ENCODE results near the gene PLEKHA7. TPM values are rescaled to one million over a fixed set of nuclear protein-coding genes. Genes with fewer than 3 reads are reported as not detected.

PLEKHA7 gene
- total and polyA plus RNA-seq, 2 of the 8 experiments (the other 6 are each of a cell fraction or from before 2014, with no cell fraction given) = 11.4 to 25.6 TPM

- H2BK12ac ChIP-seq (ENCODE audit: low read depth, low read length) = no peak overlapping the region
- H3K36me3 ChIP-seq (ENCODE audit: control insufficient read depth in 2 of 4, insufficient read depth in 4 of 4, low read length in 3 of 4) = no peaks in the 10 kb centered on the region; a peak in 1 of 8 replicates
- no peak overlapping the region for H3K14ac ChIP-seq (ENCODE audit: insufficient read length)
- CTCF ChIA-PET (ENCODE audit: partially characterized antibody) = interaction anchor here (0.8 to 10.7 kb wide), 29 partner anchors 8 to 893 kb away, joined by 3 to 119 read pairs (median 7); no protein-coding TSS in a partner anchor
- H2BK15ac ChIP-seq (ENCODE audit: low read length) = no peak overlapping the region
- POLR2A ChIA-PET (ENCODE audit: partially characterized antibody) = interaction anchor here (1.3 to 3.1 kb wide), 3 partner anchors 46 to 293 kb away, joined by 4 to 11 read pairs (median 4); partner anchors contain the start of genes C11orf58 and RPS13
- H3K79me1 ChIP-seq (ENCODE audit: low read depth, low read length) = no peaks in the 10 kb centered on the region
- peaks cover 3 to 4% of the 10 kb centered on the region in 2 experiments for H4K20me1 ChIP-seq (replicated peaks in 1 of 2; ENCODE audit: control insufficient read depth in 1 of 2, insufficient read depth in 2 of 2, low read length in 2 of 2)
- H2BK20ac ChIP-seq (ENCODE audit: low read length) = no peak overlapping the region
- H4K5ac ChIP-seq (ENCODE audit: insufficient read length, low read depth, low read length) = no peak overlapping the region
- peaks cover 3% of the 10 kb centered on the region; the same call in 1 of the 2 replicates for H3K23me2 ChIP-seq (ENCODE audit: low read depth, low read length)
- H3K9me3 ChIP-seq (ENCODE audit: insufficient read depth in 2 of 2, low read depth in 1 of 2, low read length in 1 of 2) = no peaks in the 10 kb centered on the region
- H2AK5ac ChIP-seq (ENCODE audit: low read depth, low read length) = no peak overlapping the region
- H3K56ac ChIP-seq (replicated peaks; ENCODE audit: insufficient read length, low read depth, low read length) = no peak overlapping the region
- H3K9ac ChIP-seq (replicated peaks in 1 of 4; ENCODE audit: extremely low read depth in 1 of 4, low read depth in 3 of 4, low read length in 3 of 4) = no peak overlapping the region
- no peak overlapping the region for H3K18ac ChIP-seq (ENCODE audit: extremely low read depth, low read length)
- TF ChIP-seq, protein P1, sequence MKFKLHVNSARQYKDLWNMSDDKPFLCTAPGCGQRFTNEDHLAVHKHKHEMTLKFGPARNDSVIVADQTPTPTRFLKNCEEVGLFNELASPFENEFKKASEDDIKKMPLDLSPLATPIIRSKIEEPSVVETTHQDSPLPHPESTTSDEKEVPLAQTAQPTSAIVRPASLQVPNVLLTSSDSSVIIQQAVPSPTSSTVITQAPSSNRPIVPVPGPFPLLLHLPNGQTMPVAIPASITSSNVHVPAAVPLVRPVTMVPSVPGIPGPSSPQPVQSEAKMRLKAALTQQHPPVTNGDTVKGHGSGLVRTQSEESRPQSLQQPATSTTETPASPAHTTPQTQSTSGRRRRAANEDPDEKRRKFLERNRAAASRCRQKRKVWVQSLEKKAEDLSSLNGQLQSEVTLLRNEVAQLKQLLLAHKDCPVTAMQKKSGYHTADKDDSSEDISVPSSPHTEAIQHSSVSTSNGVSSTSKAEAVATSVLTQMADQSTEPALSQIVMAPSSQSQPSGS (IDR thresholded peaks at IDR 0.05; ENCODE audit: low read length) = no peak
- TF ChIP-seq NANOG (IDR thresholded peaks at IDR 0.05; ENCODE audit: insufficient read depth, low read depth, low read length, poor library complexity, severe bottlenecking) (no peak), SRF (IDR thresholded peaks at IDR 0.05; ENCODE audit: low read depth, low read length) (no peak), RNF2 (IDR thresholded peaks at IDR 0.05; ENCODE audit: borderline replicate concordance, low read depth, low read length, missing control alignments, poor library complexity, severe bottlenecking) (no peak), ATF3 (IDR thresholded peaks at IDR 0.05; ENCODE audit: insufficient read depth, low read depth, low read length) (no peak), ASH2L (IDR thresholded peaks at IDR 0.05; ENCODE audit: low read length) (no peak), CREB1 (IDR thresholded peaks at IDR 0.05) (no peak), SUZ12 (IDR thresholded peaks at IDR 0.05; ENCODE audit: low read length) (no peak), RFX5 (IDR thresholded peaks at IDR 0.05; ENCODE audit: borderline replicate concordance, low read depth, low read length) (no peak), EP300 (IDR thresholded peaks at IDR 0.05; ENCODE audit: borderline replicate concordance in 1 of 2, low read depth in 2 of 2, low read length in 2 of 2) (no peak), SIRT6 (IDR thresholded peaks at IDR 0.05; ENCODE audit: low read length) (no peak)
- no peak overlapping the region for H4K91ac ChIP-seq (replicated peaks; ENCODE audit: insufficient read length, low read length)
- no peak for FAIRE-seq
- no peak overlapping the region for H2BK120ac ChIP-seq (replicated peaks; ENCODE audit: low read depth, low read length)
- H2BK5ac ChIP-seq (ENCODE audit: low read depth, low read length) = no peak overlapping the region
- H3K23ac ChIP-seq (ENCODE audit: insufficient read length) = no peak overlapping the region
- no peaks in the 10 kb centered on the region for H3K79me2 ChIP-seq (ENCODE audit: control insufficient read depth in 1 of 2, insufficient read depth in 2 of 2, low read length in 2 of 2)
- no peak overlapping the region for H4K8ac ChIP-seq (ENCODE audit: extremely low read depth, insufficient read depth, low read length)
- H2AFZ ChIP-seq (ENCODE audit: low read length) = no peak overlapping the region
- 90% methylated on average over 2 of the region's 2 CpGs; no CpG with 5 or more reads in 1 of the 2 experiments for WGBS, 2 experiments (ENCODE audit: extremely low coverage in 1 of 2, insufficient coverage in 1 of 2, insufficient read length in 1 of 2, insufficient replicate concordance in 2 of 2, low coverage in 1 of 2, low lambda C conversion rate in 2 of 2, missing lambda C conversion rate in 1 of 2)
- no peak overlapping the region for H3K4me2 ChIP-seq (ENCODE audit: insufficient read depth in 1 of 2, low read depth in 2 of 2, low read length in 2 of 2)
- DNase-seq (ENCODE audit: low read depth in 1 of 2, low spot score in 2 of 2) = no peak
- H3K4me3 ChIP-seq (ENCODE audit: extremely low read depth in 1 of 4, insufficient read depth in 2 of 4, low read depth in 3 of 4, low read length in 4 of 4) = no peak overlapping the region
- H3K27me3 ChIP-seq (replicated peaks in 1 of 4; ENCODE audit: control insufficient read depth in 3 of 4, extremely low read depth in 1 of 4, insufficient read depth in 3 of 4, low read length in 3 of 4) = no peaks in the 10 kb centered on the region
- no peak overlapping the region for H3K27ac ChIP-seq (ENCODE audit: low read depth, low read length)
- H3K4me1 ChIP-seq (replicated peaks in 1 of 4; ENCODE audit: control insufficient read depth in 3 of 4, insufficient read depth in 4 of 4, low read length in 3 of 4) = no peaks in the 10 kb centered on the region
- no peak overlapping the region for H3K4ac ChIP-seq (replicated peaks; ENCODE audit: insufficient read length, low read depth, low read length)
Observed at GRCh38 chr11:16784666-16785065, 229.5 kb downstream of the PLEKHA7 start.
